Measurements from ENCODE around the gene GPRC5C.

Gene GPRC5C

GRCh38 chr17:74412581-74412980 is 19.3 kb upstream of the GPRC5C start:
- Histone ChIP-seq H3K27ac (ENCODE audit: extremely low read depth, low read depth, low read length) (no peak overlapping the region), H3K9me3 (ENCODE audit: control insufficient read depth, insufficient read depth, low read depth, low read length) (no peaks in the 10 kb centered on the region), H3K4me3 (ENCODE audit: low read depth, low read length) (no peak overlapping the region), H3K4me1 (ENCODE audit: control insufficient read depth, insufficient read depth, low read length) (no peaks in the 10 kb centered on the region), H3K36me3 (ENCODE audit: control insufficient read depth in 2 of 2, insufficient read depth in 1 of 2, low read length in 2 of 2) (no peaks in the 10 kb centered on the region)
- POLR2A ChIA-PET: no interaction called here
- CTCF ChIA-PET: interaction anchor here (1.9 to 2.7 kb wide), 2 partner anchors 25 to 44 kb away, joined by 7 to 11 read pairs; no protein-coding TSS in a partner anchor
- no peak for TF ChIP-seq ZBTB6 (tag by site-specific recombination; IDR thresholded peaks at IDR 0.05)
- no peak for TF ChIP-seq SP2 (tag by site-specific recombination; IDR thresholded peaks at IDR 0.05)
- TF ChIP-seq ZNF394 (tag by site-specific recombination; IDR thresholded peaks at IDR 0.05; ENCODE audit: borderline replicate concordance): no peak
- no peak for TF ChIP-seq MYNN (tag by site-specific recombination; IDR thresholded peaks at IDR 0.05; ENCODE audit: borderline replicate concordance)
- TF ChIP-seq REPIN1 (tag by site-specific recombination; IDR thresholded peaks at IDR 0.05; ENCODE audit: low read depth): no peak
- no peak for TF ChIP-seq ZNF48 (tag by site-specific recombination; IDR thresholded peaks at IDR 0.05)
- no peak for TF ChIP-seq ZNF830 (tag by site-specific recombination; IDR thresholded peaks at IDR 0.05; ENCODE audit: low read depth)
- TF ChIP-seq SALL2 (tag by site-specific recombination; IDR thresholded peaks at IDR 0.05; ENCODE audit: borderline replicate concordance): no peak
- TF ChIP-seq ZNF138 (tag by site-specific recombination; IDR thresholded peaks at IDR 0.05; ENCODE audit: borderline replicate concordance): no peak
- TF ChIP-seq ZNF16 (tag by site-specific recombination; IDR thresholded peaks at IDR 0.05; ENCODE audit: low read depth): no peak
- no peak for TF ChIP-seq ZNF521 (tag by site-specific recombination; IDR thresholded peaks at IDR 0.05)
- no peak for TF ChIP-seq YY1 (tag by site-specific recombination; IDR thresholded peaks at IDR 0.05)
- no peak for TF ChIP-seq ZNF777 (tag by site-specific recombination; IDR thresholded peaks at IDR 0.05; ENCODE audit: borderline replicate concordance)
- TF ChIP-seq SP3 (tag by site-specific recombination; IDR thresholded peaks at IDR 0.05): no peak
- no peak for TF ChIP-seq ZBTB17 (tag by site-specific recombination; IDR thresholded peaks at IDR 0.05)
- no peak for TF ChIP-seq ZNF514 (tag by site-specific recombination; IDR thresholded peaks at IDR 0.05)
- no peak for TF ChIP-seq SP7 (tag by site-specific recombination; IDR thresholded peaks at IDR 0.05)
- no peak for TF ChIP-seq ZBTB1 (tag by site-specific recombination; IDR thresholded peaks at IDR 0.05)
- no peak for TF ChIP-seq ZNF404 (tag by site-specific recombination; IDR thresholded peaks at IDR 0.05)

- TF ChIP-seq, protein P1, sequence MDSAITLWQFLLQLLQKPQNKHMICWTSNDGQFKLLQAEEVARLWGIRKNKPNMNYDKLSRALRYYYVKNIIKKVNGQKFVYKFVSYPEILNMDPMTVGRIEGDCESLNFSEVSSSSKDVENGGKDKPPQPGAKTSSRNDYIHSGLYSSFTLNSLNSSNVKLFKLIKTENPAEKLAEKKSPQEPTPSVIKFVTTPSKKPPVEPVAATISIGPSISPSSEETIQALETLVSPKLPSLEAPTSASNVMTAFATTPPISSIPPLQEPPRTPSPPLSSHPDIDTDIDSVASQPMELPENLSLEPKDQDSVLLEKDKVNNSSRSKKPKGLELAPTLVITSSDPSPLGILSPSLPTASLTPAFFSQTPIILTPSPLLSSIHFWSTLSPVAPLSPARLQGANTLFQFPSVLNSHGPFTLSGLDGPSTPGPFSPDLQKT (IDR thresholded peaks at IDR 0.05; ENCODE audit: borderline replicate concordance, low read depth, low read length): no peak
- no peak for TF ChIP-seq ZNF292 (tag by site-specific recombination; IDR thresholded peaks at IDR 0.05; ENCODE audit: borderline replicate concordance, low read depth)
Observed at GRCh38 chr17:74413491-74413890, 18.4 kb upstream of the GPRC5C start.

DNA sequence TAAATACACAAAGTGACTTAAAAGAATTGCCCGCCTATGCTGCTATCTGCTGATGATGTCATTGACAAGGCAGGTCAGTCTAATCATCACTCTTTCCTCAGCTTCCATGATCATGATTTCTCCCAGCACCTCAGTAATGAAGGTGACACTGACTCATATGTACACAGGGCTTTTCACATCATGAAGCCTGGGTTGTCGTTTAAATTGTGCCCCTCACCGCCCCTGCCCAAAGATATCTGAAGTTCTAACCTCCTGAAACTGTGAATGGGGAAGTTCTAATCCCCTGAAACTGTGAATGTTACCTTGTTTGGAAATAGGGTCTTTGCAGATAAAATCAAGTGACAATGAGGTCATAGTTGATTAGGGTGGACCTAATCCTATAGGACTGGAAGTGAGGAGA is 17.4 kb upstream of the GPRC5C start:
- Histone ChIP-seq H3K36me3 (ENCODE audit: control insufficient read depth in 2 of 2, insufficient read depth in 1 of 2, low read length in 2 of 2) (no peaks in the 10 kb centered on the region), H3K4me1 (ENCODE audit: control insufficient read depth, insufficient read depth, low read length) (no peaks in the 10 kb centered on the region), H3K4me3 (ENCODE audit: low read depth, low read length) (no peak overlapping the region), H3K27ac (ENCODE audit: extremely low read depth, low read depth, low read length) (no peak overlapping the region), H3K9me3 (ENCODE audit: control insufficient read depth, insufficient read depth, low read depth, low read length) (no peaks in the 10 kb centered on the region)
- ChIA-PET POLR2A (no interaction called here), CTCF (interaction anchor here (1.5 kb wide), 1 partner anchor 35 kb away, joined by 5 read pairs; no protein-coding TSS in a partner anchor)
- TF ChIP-seq ZNF2 (tag by site-specific recombination; IDR thresholded peaks at IDR 0.05) (no peak), ZNF335 (tag by site-specific recombination; conservative IDR thresholded peaks at IDR 0.05) (peak; percentile 38; the same call in 1 of the 2 replicates), ZBTB21 (tag by site-specific recombination; IDR thresholded peaks at IDR 0.05) (peak; percentile 24; the same call in 1 of the 2 replicates), ZNF629 (tag by site-specific recombination; IDR thresholded peaks at IDR 0.05) (0 out of 2 replicates have a peak, but pooled peaks have one; percentile 50), ZBTB17 (tag by site-specific recombination; IDR thresholded peaks at IDR 0.05) (0 out of 2 replicates have a peak, but pooled peaks have one; percentile 13), ZNF596 (tag by site-specific recombination; IDR thresholded peaks at IDR 0.05) (no peak), ATF2 (tag by site-specific recombination; IDR thresholded peaks at IDR 0.05; ENCODE audit: low read depth) (peak; percentile 65)
- TF ChIP-seq, protein P2, sequence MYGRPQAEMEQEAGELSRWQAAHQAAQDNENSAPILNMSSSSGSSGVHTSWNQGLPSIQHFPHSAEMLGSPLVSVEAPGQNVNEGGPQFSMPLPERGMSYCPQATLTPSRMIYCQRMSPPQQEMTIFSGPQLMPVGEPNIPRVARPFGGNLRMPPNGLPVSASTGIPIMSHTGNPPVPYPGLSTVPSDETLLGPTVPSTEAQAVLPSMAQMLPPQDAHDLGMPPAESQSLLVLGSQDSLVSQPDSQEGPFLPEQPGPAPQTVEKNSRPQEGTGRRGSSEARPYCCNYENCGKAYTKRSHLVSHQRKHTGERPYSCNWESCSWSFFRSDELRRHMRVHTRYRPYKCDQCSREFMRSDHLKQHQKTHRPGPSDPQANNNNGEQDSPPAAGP (tag by site-specific recombination; IDR thresholded peaks at IDR 0.05): peak; percentile 42; the same call in 1 of the 2 replicates

More at GRCh38 chr17:74413491-74413890, 18.4 kb upstream of the GPRC5C start:
- no peaks in the 10 kb centered on the region for H3K4me1 ChIP-seq (ENCODE audit: control insufficient read depth, insufficient read depth, low read length)
- no peaks in the 10 kb centered on the region for H3K9me3 ChIP-seq (ENCODE audit: control insufficient read depth, insufficient read depth, low read depth, low read length)
- no peak overlapping the region for H3K4me3 ChIP-seq (ENCODE audit: low read depth, low read length)
- ChIA-PET POLR2A (no interaction called here), CTCF (interaction anchor here (0.7 to 2.7 kb wide), 4 partner anchors 24 to 45 kb away, joined by 3 to 11 read pairs (median 6); no protein-coding TSS in a partner anchor)
- H3K27ac ChIP-seq (ENCODE audit: extremely low read depth, low read depth, low read length): no peak overlapping the region
- H3K36me3 ChIP-seq (ENCODE audit: control insufficient read depth in 2 of 2, insufficient read depth in 1 of 2, low read length in 2 of 2): no peaks in the 10 kb centered on the region
